Measurements from ENCODE around the gene IAH1.

DNA sequence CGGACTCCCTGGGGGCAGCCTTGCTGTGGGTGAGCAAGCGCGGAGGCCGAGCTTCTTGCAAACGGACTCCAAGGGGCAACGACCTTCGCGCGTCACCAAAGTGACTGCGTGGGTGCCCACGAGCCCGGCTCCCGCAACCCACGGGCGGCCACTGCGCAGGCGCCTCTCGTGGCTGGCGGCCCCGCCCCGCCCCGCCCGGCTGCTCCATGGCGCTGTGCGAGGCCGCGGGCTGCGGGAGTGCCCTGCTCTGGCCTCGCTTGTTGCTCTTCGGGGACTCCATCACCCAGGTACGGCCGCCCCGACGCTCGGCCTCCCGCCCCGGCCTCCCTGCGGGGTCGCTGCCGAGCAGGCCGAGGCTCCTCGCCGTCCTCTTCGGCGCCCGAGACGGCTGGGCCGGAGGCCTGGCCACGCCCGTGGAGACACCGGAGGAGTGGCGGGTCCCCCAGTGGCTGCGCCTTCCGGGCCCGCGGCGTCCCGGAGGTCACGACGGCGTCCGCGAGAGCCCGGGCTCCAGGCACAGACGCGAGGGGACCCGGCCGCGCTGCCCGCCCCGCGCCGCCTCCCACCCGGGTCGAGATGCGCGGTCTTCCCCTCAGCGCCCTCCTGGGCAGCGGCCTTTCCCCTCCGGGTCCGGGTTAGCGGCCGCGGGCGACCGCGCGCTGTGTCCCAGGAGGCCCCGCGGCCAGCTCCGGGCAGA lies at the start of gene IAH1:
- TF ChIP-seq, protein P1, sequence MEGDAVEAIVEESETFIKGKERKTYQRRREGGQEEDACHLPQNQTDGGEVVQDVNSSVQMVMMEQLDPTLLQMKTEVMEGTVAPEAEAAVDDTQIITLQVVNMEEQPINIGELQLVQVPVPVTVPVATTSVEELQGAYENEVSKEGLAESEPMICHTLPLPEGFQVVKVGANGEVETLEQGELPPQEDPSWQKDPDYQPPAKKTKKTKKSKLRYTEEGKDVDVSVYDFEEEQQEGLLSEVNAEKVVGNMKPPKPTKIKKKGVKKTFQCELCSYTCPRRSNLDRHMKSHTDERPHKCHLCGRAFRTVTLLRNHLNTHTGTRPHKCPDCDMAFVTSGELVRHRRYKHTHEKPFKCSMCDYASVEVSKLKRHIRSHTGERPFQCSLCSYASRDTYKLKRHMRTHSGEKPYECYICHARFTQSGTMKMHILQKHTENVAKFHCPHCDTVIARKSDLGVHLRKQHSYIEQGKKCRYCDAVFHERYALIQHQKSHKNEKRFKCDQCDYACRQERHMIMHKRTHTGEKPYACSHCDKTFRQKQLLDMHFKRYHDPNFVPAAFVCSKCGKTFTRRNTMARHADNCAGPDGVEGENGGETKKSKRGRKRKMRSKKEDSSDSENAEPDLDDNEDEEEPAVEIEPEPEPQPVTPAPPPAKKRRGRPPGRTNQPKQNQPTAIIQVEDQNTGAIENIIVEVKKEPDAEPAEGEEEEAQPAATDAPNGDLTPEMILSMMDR (IDR thresholded peaks at IDR 0.05): peak in 2 of 4 experiments; percentile 12 to 15
- TF ChIP-seq POLR2A (IDR thresholded peaks at IDR 0.05): peak; percentile 63
- TF ChIP-seq POLR2AphosphoS5 (IDR thresholded peaks at IDR 0.05): no peak

Data from prostate gland (tissue), 2 donors.